Hepatocyte (in vitro differentiated cells): Measurements from ENCODE around the gene HOXD3. TPM values are rescaled to one million over a fixed set of nuclear protein-coding genes. Genes with fewer than 3 reads are reported as not detected.

ENCODE experiments used
- DNase-seq: peaks from one replicate; pipeline ENCODE4 v3.0.0-alpha.2; 2016; ENCODE audit warnings: low spot score
- H2AFZ ChIP-seq: fragments of 200-600 bp; sonication (generic); 2 replicates; pipeline ENCODE4 v1.6.0; 2016; ENCODE audit warnings: antibody characterized with exemption, mild to moderate bottlenecking
- H3K27ac ChIP-seq: fragments of 200-600 bp; sonication (generic); 2 replicates; pipeline ENCODE4 v1.5.1; 2016; ENCODE audit warnings: mild to moderate bottlenecking
- H3K27me3 ChIP-seq: fragments of 200-600 bp; sonication (generic); 2 replicates; pipeline ENCODE4 v1.6.1; 2016
- H3K36me3 ChIP-seq: fragments of 200-600 bp; sonication (generic); replicated peaks from 2 replicates; pipeline ENCODE4 v1.5.1; 2016; ENCODE audit warnings: low read depth; ENCODE audit not compliant: insufficient read depth
- H3K4me1 ChIP-seq: fragments of 200-600 bp; sonication (generic); 2 replicates; pipeline ENCODE4 v1.5.1; 2016; ENCODE audit warnings: mild to moderate bottlenecking, moderate library complexity; ENCODE audit not compliant: insufficient read depth
- H3K4me2 ChIP-seq: fragments of 200-600 bp; sonication (generic); 2 replicates; pipeline ENCODE4 v1.6.0; 2016
- H3K4me3 ChIP-seq: fragments of 200-600 bp; sonication (generic); 2 replicates; pipeline ENCODE4 v1.5.1; 2016; ENCODE audit warnings: mild to moderate bottlenecking
- H3K79me2 ChIP-seq: fragments of 200-600 bp; sonication (generic); 2 replicates; pipeline ENCODE4 v1.6.0; 2017; ENCODE audit warnings: mild to moderate bottlenecking
- H3K9me2 ChIP-seq: fragments of 200-600 bp; sonication (generic); replicated peaks from 2 replicates; pipeline ENCODE4 v1.6.0; 2017; ENCODE audit warnings: mild to moderate bottlenecking; ENCODE audit not compliant: insufficient read depth
- H3K9me3 ChIP-seq: fragments of 200-600 bp; sonication (generic); 2 replicates; pipeline ENCODE4 v1.5.1; 2016; ENCODE audit warnings: low read depth, mild to moderate bottlenecking
- H4K20me1 ChIP-seq: fragments of 200-600 bp; sonication (generic); 2 replicates; pipeline ENCODE4 v1.6.0; 2016; ENCODE audit warnings: mild to moderate bottlenecking; ENCODE audit not compliant: insufficient read depth, poor library complexity, severe bottlenecking
- CTCF ChIP-seq: fragments of 200-600 bp; sonication (generic); IDR thresholded peaks from 2 replicates; pipeline ENCODE4 v1.5.1; 2016; ENCODE audit warnings: antibody characterized with exemption, mild to moderate bottlenecking; ENCODE audit not compliant: poor library complexity
- EZH2 ChIP-seq: fragments of 200-600 bp; sonication (generic); IDR thresholded peaks from 2 replicates; pipeline ENCODE4 v1.6.1; 2016; ENCODE audit warnings: antibody characterized with exemption, mild to moderate bottlenecking, borderline replicate concordance
- EZH2phosphoT487 ChIP-seq: fragments of 200-600 bp; sonication (generic); IDR thresholded peaks from one replicate; pipeline ENCODE4 v1.6.1; 2018; ENCODE audit warnings: antibody characterized with exemption, mild to moderate bottlenecking, low read depth, moderate library complexity; ENCODE audit not compliant: unreplicated experiment, severe bottlenecking
- WGBS: methylation state at CpG from one replicate; pipeline ENCODE4 v1.1.6; 2016; ENCODE audit warnings: low lambda C conversion rate; ENCODE audit errors: missing lambda C conversion rate; 5-methylcytosine and 5-hydroxymethylcytosine counted together
- polyA plus RNA-seq: library from polyadenylated mRNA; unstranded; fragments of >200 nt; fragmentation: Nextera tagmentation; extraction: Ambion mirVana; gene quantifications from 2 replicates; pipeline ENCODE4 v1.2.1, GENCODE V29; 2016
- total RNA-seq: library from RNA; depleted of rRNA; stranded (reverse); fragments of >200 nt; gene quantifications from 2 replicates; pipeline ENCODE4 v1.2.3, GENCODE V29; 2014

The HOXD3 gene
- total and polyA plus RNA-seq, 2 experiments from 2014 or later = 0.13 TPM; not detected in 1

GRCh38 chr2:176171351-176172006 lies 14.4 kb downstream of the HOXD3 start:
- H3K9me3 ChIP-seq = no peaks in the 10 kb centered on the region
- no peaks in the 10 kb centered on the region for H3K36me3 ChIP-seq
- peaks cover 100% of the 10 kb centered on the region for H3K27me3 ChIP-seq
- H3K4me3 ChIP-seq = no peak overlapping the region
- H2AFZ ChIP-seq = peak overlapping the region; percentile 26
- H3K79me2 ChIP-seq = no peaks in the 10 kb centered on the region
- H3K9me2 ChIP-seq = no peaks in the 10 kb centered on the region
- H3K4me1 ChIP-seq = peaks cover 8% of the 10 kb centered on the region
- peak overlapping the region; percentile 65 for H3K4me2 ChIP-seq
- no peak for TF ChIP-seq CTCF
- TF ChIP-seq EZH2phosphoT487 = no peak
- H3K27ac ChIP-seq = no peak overlapping the region
- no peak for DNase-seq
- no peaks in the 10 kb centered on the region for H4K20me1 ChIP-seq
- whole genome bisulfite sequencing = 12% methylated on average over 44 of the region's 51 CpGs

- DNase-seq = no peak
- 13% methylated on average over 60 of the region's 60 CpGs for WGBS
- Histone ChIP-seq H3K79me2 (no peaks in the 10 kb centered on the region), H3K36me3 (no peaks in the 10 kb centered on the region), H3K4me2 (peak overlapping the region; percentile 65), H4K20me1 (no peaks in the 10 kb centered on the region), H3K9me2 (no peaks in the 10 kb centered on the region), H3K4me1 (peaks cover 8% of the 10 kb centered on the region), H3K27me3 (peaks cover 100% of the 10 kb centered on the region), H2AFZ (peak overlapping the region; percentile 26), H3K27ac (no peak overlapping the region), H3K9me3 (no peaks in the 10 kb centered on the region), H3K4me3 (no peak overlapping the region)
- no peak for TF ChIP-seq EZH2phosphoT487
- peak; percentile 100 for TF ChIP-seq EZH2
- no peak for TF ChIP-seq CTCF
Observed at GRCh38 chr2:176172007-176172894, 15.1 kb downstream of the HOXD3 start.

- no peak for DNase-seq
- Histone ChIP-seq H3K79me2 (no peaks in the 10 kb centered on the region), H4K20me1 (no peaks in the 10 kb centered on the region), H3K4me3 (no peak overlapping the region), H3K36me3 (no peaks in the 10 kb centered on the region), H3K9me3 (no peaks in the 10 kb centered on the region), H2AFZ (no peak overlapping the region), H3K9me2 (no peaks in the 10 kb centered on the region), H3K27me3 (peaks cover 100% of the 10 kb centered on the region), H3K4me1 (peaks cover 12% of the 10 kb centered on the region), H3K27ac (no peak overlapping the region), H3K4me2 (no peak overlapping the region)
- TF ChIP-seq EZH2 (no peak), CTCF (no peak), EZH2phosphoT487 (no peak)
- WGBS = 25% methylated on average over 14 of the region's 14 CpGs
Observed at GRCh38 chr2:176172895-176173566, 15.9 kb downstream of the HOXD3 start.
